HG02970 (cell line): ENCODE measurements around the gene BAIAP2L2.

ENCODE experiments used
- ATAC-seq: cut with Tn5 transposase; IDR thresholded peaks from one replicate; pipeline ENCODE4 v1.9.1; 2021; ENCODE audit warnings: mild to moderate bottlenecking, moderate library complexity, moderate number of reproducible peaks; ENCODE audit not compliant: unreplicated experiment, low FRiP score

BAIAP2L2 gene

DNA sequence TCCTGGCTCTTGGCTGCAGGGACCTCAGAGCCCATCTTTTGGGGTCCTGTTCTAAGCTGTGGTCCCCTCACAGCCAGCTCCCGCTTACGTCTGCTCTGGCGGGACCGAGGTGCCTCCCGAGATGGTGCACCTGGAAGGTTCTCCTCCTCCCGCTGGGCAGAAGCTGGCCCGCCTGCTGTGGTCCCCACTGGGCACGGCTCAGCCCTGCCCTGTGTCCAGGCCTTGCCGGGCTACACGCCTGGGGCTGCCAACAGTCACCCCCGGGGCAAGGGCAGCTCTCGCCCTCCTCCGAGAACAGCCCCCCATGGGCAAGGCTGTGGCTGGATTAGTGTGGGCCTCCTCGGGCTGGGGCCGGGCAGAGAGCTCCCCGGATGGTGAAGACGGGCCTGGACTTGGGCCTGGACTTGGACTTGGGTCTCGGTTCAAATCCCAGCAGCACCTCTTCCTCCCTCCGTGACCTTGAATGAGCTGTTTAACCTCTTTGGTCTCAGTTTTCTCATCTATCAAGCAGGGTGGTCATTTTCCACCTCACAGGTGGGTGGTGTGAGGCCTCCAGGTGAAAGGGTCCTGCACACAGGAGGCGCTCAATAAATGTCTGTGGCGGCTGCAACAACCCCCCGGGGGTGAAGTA is 998 bp downstream of the BAIAP2L2 start:
- no peak for ATAC-seq

DNA sequence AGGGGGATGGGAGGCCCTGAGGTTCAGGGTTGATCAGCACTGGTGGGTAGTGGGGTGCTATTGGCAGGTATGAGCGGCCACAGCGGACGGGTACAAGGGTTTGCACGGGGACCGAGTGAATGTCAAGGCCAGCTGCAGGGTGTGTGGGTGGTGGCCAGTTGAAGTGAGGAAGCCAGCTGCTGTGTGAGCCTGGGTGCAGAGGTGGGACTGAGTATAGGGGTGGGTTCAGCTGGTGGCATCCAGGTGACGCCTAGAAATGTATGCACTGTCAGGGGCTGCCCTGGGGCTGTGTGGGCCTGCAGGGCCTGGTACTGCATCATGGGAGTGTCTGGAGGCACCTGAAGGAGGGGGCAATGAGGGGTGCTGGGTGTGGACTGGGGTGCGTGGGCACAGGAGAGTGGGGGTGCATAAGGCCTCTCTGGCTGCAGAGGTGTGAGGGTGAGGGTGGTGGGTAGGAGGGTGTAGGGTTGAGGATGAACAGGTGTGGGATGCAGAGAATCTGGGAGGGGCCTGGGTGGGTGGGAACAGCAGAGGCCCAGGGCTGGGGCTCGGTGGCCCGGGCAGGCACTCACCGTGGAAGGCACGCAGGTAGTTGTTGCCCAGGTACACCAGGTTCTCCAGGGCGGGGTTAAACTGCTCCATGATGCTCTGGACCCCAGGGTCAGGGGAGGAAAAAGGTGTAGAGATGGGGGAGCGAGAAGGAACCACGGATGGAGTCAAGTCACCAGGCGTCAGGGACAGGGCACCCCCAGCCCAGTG is 1.7 kb downstream of the BAIAP2L2 start:
- ATAC-seq, result no peak

DNA sequence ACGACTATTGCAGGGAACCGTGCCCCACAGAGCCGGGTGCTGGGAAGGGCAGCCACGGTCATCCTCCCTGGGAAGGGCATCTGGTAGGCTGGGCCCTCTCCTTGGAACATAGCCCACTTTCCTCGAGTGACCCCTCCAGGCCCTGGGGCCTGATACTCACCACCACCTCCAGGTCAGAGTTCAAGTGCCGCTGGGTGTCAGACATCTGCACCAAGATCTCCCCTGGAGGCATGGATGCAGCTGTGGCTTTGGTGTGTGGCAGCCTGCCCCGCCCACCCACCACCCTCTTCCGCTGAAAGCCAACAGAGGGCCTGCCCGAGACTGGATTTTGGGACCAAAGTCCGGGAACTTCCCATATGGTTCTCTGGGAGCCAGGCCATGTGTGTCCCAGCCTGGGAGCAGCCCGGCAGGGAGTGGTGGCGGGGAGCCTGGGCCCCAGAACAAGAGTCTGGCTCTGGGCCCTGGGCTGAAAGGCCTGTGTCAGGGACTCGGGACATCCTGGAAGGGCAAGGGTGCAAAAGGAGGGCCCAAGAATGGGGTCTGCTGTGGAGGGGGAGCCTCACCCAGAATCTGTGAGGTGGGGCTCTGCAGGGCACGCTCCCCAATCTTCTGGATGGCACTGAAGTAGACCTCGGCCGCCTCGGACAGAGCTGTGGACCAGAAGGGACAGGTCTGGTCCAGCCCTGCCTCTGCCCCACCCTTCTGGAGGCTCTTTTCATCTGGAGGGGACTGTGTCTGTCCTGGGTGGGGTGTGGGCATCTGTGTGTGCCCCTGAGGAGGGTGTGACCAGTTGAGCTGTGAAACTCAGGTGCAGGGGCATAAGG is 2.6 kb downstream of the BAIAP2L2 start:
- no peak for ATAC-seq

- no peak for ATAC-seq
Observed at GRCh38 chr22:38106814-38107578, 3.5 kb downstream of the BAIAP2L2 start.

GRCh38 chr22:38104084-38104483 is 6.4 kb downstream of the BAIAP2L2 start:
- ATAC-seq, result no peak

- no peak for ATAC-seq
Observed at GRCh38 chr22:38103641-38104040, 6.8 kb downstream of the BAIAP2L2 start.

DNA sequence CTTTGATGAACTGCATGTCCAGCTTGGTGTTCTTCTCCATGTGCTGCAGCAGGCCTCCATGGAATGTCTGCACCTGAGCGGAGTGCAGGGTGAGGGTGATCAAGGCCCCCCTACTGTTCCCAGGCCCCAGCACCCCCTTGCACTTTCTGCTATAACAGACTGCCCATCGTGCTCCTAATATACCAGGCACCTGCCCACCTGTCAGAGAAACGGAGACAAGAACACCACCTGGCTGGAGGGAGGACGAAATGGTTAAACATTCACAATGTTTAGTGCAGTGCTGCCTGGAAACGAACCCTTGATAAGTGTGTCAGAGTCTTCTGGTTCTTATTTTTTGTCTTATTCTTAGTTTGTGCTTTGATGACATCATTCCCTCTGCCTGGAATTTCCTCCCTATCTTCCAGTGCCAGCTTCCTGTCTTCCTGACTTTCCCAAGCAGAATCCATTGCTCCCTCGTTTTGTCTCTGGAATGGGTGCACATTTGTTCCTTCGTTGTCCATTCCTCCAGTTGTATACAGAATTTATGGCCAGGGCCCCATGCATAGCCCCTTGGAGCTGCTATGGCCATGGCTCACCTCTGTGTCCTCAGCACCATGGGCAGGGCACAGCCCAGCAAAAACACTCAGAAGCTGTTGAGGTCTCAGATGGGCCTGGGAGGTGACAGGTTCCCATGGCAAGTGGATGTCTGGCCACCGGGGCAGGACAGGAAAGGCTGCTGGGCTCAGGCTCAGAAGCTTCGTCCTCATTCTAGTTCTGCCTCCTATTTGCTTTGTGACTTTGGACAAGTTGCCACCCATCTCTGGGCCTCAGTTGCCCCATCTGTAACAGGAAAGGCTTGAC is 11.9 kb downstream of the BAIAP2L2 start:
- ATAC-seq, result no peak

DNA sequence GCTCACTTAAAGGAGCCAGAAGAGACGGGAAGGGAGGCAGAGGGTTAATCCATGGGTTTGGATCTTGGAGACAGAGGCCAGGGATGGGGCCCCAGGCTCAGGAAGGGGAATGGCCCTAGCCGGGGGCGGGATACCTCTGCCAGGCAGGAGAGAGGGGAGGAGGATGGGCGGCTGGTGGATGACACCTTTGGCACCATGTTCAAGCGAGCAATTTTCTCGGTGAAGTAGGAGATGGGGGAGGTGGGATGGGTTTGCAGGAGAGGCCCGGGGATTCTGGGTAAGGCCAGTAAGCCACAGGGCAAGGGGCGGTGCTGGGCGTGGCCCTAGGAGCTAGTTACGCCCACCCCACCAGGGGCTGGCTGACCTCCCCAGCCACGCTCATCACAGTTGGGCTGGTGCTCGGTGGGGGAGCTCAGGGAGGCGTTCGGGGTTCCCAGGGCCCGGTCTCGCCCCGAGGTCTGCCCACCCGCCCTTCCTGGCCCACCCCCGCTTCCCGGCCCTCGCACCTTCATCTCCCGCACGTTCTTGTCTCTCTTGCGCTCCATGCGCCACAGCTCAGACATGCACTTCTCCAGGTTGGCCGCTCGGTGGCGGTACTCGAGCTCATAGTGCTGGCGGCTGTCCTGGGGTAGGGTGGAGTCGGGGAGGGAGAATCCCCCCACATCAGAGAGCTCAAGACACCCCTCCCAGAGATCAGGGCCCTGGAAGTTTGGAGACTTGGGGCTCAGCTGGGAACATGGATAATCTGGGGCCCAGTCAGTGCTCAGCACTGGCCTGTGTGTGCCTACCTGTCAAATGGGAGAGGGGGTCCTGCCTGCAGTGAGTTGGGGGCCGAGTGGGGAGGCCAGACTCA is 12.7 kb downstream of the BAIAP2L2 start:
- no peak for ATAC-seq

DNA sequence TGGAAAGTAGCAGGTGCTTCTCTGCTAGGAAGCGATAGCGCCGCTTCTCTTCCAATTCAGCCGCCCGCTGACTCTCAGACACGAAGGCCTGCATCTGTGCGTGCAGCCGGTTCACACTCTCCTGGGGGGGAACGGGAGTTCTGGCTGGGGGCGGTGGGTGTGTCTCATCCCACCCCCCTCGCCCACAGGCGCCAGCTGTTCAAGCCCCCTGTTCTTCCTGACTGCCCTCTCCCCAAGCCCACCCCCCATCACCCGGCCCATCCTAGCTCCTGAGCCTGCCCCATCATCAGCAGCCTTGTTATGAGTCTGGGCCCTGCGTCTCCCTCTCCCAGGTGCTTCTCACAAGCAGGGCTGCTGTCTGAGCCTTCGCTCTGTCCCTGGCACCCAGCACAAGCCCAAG is 13.4 kb downstream of the BAIAP2L2 start:
- ATAC-seq, result no peak

DNA sequence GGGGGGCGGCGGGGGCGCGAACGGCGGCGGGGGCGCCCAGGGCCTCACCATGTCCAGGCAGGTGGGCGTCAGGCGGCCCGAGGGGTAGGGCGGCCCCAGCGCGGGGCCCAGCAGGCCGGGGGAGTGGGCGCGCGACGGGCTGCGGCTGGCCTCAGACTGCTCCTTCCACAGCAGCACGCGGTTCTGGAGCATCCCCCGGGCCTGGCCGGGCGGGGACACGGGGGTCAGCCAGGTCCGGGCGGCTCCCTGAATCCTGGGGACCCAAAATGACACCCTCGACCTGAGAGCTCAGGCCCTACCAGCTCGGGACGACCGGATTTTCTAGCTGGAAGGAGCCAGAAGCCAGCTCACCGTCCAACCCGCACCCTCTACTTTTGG is 21.0 kb downstream of the BAIAP2L2 start:
- no peak for ATAC-seq

DNA sequence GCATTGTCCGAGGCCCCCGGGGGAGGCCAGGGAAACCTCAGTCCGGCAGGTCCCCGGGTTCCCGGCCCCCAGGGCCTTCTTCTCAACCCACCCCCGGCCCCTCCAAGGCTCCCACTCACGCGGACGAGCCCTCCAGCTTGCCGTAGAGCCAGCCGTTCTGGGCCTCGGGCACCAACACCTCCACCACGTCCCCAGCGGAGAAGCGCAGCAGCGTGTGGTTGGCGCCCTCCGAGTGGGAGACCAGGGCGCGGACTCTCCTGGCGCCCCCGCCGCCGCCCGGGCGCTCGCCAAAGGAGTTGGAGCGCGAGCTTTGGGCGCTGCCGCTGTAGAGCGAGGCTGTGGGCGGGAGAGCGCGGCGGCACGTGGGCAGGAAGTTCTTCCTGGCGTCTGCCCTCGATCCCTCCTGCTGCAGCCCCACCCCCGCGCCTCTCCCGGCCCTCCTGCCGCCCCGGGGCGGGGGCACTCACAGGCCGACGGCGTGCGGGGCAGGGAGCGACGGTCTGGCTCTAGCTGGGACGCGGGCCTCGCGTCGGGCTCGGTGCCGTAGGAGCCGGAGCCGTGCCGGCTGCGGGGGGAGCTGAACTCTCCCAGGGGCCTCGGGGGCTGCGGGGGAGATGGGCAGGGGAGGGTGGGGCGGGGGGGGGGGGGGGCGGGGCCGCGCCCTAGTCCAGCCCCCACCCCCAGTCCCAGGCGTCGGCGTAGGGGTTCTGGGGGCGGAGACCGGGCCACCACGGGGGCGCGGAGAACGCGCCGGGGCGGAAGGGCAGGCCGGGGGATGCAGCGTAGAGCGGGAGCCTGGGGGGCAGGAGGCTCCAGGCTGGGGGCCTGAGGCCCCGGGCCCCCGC is 21.6 kb downstream of the BAIAP2L2 start:
- no peak for ATAC-seq

- ATAC-seq, result no peak
Observed at GRCh38 chr22:38087855-38088254, 22.6 kb downstream of the BAIAP2L2 start.

- ATAC-seq, result no peak
Observed at GRCh38 chr22:38086942-38087341, 23.5 kb downstream of the BAIAP2L2 start.

DNA sequence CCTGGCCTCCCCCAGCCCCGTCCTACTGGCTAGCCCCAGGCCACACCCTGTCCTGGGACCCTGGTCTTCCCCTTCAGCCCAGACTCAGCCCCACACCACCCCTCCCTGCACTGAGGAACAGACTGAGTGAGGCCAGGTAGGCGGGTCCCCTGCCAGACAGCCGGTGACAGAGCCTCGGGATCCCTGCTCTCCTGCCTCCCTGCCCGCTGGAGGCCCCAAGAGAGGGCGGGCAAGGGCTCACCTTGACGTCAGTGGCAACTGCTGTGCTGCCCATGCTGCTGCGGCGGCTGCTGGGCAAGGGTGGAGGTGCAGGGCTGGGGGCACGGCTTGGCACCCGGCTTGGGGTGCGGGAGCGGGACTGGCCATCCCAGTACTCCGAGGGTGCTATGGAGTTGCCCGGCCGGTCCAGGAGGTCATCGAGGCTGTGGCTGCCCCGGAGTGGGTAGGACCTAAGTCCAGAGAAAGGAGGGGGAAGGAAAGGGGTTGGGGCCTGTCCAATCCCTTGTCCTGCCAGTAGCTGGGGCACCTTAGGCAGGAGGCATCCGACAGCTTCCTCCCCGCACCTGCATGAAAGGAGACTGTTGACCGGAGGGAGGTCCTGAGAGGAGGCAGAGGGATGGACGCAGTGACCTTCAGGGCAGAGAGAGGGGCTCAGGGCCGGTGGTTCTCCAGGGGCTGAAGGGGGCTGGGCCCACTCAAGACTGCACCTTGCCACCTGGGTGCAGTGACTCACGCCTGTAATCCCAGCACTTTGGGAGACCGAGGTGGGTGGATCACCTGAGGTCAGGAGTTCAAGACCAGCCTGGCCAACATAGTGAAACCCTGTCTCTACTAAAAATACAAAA is 24.3 kb downstream of the BAIAP2L2 start:
- ATAC-seq, result no peak

GRCh38 chr22:38085501-38085900 is 25.0 kb downstream of the BAIAP2L2 start:
- ATAC-seq, result no peak

DNA sequence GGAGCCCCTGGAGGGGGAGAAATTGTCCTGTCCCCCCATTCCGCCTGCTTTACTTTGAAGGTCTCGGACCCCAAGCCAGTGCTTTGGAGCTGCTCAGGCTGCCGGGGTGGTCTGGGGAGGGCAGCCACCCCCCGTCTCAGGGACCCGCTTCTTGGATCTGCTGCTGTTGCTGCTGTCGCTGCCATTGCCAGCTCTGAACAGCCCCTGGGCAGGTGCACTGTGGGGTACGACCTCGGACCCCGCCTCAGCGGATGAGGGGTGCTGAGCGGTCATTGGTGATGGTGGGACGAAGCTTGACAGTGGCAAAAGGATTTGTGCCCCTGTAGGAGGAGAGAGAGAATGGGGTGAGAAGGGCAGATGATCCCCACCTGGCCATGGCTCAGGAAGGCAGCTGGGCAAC is 25.4 kb downstream of the BAIAP2L2 start:
- ATAC-seq, result no peak
